Forelimb muscle (tissue), 1 donor: ENCODE data around the gene PDGFD. TPM values are rescaled to one million over a fixed set of nuclear protein-coding genes. Genes with fewer than 3 reads are reported as not detected.
A peak's percentile ranks its signal among the peaks of the same experiment; 100 is the strongest.

ENCODE experiments used
- DNase-seq: peaks from one replicate; pipeline ENCODE4 v3.0.0-alpha.2; 2013; ENCODE audit warnings: low read depth
- polyA plus RNA-seq: library from polyadenylated mRNA; unstranded; fragments of 120-200 nt; gene quantifications from one replicate; pipeline ENCODE4 v1.2.1, GENCODE V29; 2013; ENCODE audit not compliant: insufficient read length

PDGFD gene
- polyA plus RNA-seq = 16.5 TPM

DNA sequence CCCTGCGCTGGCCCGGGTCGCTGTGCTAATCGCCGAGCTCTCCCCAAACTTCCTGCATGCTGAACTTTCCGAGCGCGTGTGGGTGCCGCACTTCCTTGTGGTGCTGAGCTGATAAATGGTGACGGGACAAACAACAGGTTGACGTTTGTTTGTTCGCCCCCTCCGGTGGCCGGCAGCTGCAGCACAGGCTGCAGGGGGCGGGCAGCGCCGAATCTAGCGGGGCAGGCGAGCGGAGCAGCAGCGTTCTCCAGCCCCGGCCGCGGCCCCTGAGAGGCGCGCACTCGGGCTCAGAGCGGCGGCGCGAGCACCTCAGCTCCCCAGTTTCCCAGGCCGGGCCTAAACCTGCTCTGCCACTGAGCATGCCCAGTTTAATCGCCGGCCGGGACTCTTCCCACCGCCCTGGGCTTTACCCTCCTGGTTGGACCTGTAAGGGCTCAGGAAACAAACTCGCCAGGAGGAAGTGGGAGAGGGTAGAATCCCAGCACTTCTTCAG is at the start of gene PDGFD:
Gene PDGFD, minus strand, starts transcription at position 120 of the 493 bp plus-strand sequence.
- DNase-seq = peak; percentile 43

DNA sequence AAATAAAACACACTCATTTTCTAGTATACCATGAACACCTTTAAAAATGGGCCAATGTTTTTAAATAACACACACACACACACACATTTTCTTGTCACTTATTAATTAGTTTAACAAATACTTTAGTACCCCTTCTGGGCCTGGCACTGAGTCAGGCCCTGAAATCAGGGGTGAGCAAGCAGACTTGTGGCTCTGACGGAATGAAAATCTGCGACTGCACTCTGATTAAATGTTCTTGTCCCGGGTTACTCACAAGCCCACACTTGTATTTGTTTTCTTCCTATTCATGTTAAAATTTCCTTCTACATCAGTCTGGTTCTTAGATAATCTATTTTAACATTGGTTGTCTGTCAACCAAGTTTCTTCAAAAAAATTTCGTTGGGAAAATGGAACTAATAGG is 43.0 kb upstream of the PDGFD start:
- DNase-seq = no peak

DNA sequence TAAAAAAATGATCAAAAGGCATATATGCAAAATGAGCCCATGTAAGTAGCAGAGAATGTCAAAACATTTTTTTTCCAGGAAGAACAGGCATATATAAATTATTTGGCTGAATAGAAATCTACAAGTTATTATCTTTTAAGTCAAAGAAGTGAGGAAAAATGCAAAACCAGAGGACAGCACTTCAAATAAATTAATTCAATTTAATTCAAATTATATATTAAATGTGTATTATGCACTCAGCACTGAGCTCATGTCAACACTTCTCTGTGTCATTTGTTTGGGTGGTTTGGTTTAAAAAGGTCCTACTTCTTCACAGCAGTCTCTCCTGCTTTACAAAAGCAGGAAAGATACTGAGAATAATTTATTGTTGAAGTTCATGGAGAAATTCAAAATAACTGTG is 41.9 kb upstream of the PDGFD start:
- DNase-seq = no peak

DNA sequence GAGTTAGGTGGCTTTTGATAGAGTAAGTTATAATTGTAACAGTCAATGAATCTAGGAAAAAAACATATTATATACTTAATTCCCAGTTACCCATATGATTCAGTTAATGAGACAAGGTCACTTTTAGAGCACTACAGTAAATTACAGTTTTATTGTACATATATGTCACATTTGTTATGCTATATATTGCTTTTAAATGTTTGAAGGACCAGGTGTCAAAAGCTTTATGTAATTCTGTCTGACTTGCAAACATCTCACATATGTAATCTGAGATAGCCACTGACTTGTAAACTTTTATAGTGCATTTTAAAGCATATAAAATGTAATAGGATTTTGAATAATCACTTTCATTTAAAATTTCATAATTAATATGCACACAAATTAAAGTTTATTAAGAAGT is 36.7 kb upstream of the PDGFD start:
- DNase-seq = no peak

DNA sequence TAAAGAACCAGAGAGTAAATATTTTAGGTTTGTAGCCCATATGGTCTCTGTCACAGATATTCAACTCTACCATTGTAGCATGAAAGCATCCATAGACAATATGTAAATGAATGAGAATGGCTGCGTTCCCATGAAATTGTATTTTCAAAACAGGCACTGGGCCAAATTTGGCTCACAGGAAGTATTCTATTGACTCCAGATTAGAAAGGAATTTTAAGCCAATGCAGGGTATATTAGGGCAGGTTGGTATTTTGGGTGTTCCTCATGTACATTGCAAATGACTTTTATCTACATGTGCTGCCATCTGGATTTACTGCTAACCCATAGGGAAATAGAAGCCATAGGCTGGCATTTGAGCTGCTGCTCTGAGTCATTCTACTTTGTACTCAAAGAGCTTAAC is 35.1 kb upstream of the PDGFD start:
- no peak for DNase-seq

DNA sequence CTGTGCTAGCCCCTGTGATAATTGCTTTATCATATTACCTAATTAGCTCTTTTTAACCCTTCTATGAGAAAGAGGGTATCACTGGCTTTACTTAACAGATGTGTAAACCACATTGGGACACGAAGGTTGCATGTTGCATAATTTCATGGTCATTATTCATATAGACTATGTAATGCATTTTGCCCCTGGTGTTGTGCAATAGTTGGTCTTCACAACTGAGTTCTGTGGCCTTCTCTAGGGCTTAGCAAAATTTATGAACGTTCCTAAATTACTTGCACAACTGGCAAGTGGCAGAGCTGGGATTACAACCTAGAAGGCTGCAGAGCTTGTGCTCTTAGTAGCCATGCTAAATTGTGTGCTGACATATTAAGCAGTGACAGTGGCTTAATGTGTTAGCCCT is 34.6 kb upstream of the PDGFD start:
- DNase-seq = no peak

DNA sequence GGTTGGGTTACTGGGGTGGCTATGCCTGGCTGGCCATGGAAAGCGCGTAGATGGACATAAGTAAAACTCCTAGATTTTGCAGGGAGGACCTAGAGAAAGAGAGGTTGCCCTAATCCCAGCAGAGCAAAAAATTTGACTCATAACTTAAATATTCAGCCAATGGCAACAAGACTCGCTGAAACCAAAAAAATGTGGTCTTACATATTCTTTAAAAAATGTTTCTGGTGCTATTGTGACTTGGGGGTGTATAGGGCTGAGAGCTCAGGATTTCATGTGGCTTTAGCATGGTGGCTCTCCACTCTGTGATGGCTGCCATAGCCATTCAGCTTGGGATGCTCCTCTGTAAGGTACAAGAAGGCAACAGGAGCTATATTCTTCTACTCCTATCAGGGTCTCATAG is 27.2 kb upstream of the PDGFD start:
- no peak for DNase-seq

DNA sequence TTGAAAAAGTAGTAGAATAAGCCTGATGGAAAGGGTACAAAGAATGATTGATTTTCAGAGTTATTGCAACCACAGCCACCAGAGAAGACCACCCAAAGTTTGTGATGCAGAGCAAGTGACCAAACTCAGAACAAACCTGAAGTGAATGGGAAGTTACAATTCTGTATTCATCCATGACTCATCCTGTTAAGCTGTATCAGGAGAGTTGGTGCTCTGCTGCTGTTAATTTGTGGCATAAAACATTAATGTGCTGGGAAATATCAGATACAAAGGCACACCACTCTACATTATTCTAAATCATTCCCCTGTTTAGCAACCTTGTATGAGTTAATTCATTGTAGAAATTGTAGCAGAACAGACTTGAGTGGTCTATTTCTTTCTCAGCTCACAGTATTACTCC is 19.6 kb upstream of the PDGFD start:
- no peak for DNase-seq

DNA sequence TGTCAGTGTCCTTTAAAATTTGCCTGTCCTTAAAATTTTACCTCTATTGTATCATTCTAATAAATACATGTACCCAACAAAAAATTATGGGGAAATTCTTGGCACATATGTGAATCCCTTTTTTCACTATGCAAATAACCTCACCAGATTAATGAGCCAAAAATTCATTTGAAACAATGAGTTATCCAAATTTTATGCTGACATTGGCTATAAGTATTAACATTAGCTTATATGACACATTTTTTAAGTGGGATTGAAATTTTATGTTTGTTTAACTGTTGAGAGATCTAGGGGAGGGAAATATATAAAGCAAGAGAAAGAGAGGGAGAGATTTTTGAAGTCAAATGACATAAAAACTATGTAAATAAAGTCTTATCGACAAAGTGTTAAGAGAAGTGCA is 11.8 kb upstream of the PDGFD start:
- no peak for DNase-seq

DNA sequence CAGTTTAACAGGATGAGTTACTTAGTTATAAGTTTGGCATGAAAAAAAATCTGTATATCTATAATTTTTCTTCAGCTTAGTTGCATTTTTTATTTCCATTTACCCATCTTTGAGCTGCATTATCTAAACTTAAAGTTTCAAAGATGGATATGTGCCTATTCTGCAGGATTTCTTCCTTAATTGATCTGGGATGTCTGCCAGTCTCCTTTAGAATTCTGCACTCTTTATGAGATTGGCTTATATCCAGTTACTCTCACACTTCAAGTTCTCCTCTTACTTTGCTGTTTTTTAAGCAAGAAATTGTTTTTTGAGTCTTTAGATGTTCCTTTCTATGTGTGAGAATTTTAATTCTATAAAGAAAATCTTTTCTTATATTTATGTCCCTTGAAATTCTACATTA is 5.1 kb upstream of the PDGFD start:
- DNase-seq = no peak

DNA sequence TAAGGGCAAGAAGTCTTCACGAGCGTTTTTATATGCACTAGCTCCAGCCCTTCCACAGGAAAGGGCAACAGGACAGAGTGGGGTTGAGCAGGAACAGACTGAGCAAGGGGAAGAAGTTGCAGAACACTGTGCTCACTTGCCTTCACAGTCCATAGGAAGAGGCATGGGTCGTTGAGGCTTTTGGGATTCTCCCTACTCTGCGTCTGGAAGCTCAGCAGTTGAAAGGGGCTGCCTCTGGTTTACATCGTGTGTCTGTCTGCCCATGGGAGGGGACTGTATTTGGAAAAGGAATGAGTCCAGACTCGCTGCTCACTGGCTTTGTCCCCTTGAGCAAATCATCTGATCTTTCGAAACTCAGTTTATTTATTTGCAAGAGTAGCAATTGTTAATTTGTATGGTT is 1.1 kb upstream of the PDGFD start:
- no peak for DNase-seq

DNA sequence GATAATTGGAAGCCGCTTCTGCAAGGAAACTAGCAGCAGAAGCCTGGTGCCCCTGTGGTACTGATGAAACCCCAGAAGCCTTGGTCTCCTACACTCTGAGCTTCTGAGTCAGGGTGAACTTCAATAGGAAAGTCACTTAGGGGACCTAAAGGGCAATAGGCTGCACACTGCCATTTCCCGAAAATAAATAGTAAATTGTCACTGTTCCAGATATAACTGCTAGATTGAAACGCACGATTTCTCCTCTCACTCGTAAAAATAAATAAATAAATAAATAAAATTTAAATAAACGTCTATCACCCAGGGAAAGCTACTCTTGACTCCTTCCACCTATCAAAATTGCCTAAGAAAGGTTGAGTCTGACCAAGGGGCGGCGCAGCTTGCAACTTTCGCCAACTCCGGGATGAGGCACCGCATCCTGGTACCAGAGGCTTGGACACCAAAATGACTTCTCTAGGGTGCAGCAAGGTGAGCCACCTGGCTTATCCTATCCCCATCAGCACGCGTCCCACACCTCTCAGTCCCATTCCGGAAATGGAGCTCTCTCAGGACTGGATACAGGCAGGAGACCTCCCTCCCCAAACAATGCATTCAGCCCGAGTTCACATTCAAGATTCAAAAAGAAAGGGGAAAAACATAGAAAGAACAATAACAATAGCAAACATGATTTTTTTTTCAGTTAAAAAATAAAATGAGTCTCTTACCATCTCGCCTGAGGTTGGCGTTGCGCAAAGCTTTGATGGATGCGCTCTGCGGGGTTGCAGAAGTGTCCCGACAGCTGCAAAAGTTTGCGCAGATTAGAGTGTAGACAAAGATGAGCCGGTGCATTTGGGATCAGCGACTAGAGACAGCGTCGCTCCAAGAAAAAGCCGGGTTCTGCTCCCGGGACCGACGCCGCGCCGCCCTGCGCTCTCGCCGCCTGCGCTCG is 583 bp downstream of the PDGFD start:
- peak; percentile 19 for DNase-seq

DNA sequence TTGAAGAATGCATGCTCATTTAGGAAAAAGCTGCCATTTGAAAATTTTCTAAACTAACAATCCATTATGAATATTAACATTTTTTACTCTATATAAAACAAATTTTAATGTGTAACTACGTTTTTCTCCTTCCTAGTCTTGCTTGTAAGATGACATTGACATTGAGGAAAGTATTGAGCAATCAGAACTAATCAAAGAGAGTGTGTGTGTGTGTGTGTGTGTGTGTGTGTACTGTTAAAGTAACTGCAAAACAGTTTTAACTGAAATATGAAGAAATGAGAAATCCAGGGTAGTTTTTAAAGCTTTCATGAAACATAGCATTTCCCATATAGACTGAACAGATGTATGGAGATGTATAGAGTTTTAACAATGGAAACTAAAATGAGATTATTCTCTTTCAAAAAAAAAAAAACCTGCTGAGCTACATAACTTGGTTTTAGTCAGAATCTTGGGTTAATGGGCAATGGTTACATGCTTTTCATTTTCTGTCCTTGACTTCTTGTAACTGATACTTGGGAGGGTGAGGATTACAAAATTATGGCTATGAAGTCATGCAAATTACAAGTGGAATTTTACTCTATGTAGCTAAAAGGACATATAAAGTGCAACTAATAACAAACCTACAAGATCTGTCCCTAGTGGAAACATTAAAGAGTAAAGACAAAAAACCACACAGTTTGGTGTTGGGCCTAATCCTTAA is 2.0 kb downstream of the PDGFD start:
- DNase-seq = no peak

DNA sequence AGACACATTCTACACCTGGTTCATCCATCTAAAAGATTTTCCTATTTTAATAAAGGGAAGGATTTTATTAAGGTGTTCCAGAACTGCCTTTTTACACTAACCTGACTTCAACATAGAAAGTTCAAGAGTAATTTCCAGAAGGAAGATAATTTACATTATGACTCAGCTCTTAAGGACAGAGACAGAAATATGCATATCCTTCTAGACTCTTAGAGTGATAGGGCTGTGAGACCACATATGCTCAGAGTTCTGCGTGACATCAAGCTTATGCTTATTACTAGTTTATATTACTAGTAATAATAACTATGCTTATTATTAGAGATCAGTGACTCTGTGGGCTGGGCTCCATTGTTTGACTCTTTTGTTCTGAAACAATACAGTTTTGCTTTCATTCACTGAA is 4.6 kb downstream of the PDGFD start:
- no peak for DNase-seq

DNA sequence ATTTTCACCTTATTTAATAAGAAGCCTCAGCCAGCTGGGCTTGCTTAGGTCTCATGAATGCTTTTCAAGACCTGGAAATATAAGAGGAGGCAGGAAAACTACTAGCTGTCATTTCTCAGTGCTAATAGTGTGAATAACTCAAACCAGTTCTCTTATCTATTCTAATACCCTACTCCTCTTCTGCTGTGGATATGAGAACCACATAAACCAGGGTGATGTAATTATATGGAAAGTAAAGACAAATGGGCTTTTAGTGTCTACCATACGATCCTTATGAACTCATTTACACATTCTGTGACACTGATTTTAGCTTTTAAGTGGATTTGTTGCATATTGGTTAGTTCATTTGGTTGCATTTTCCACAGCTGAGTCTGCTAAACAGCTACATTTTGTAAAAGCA is 8.6 kb downstream of the PDGFD start:
- DNase-seq = no peak

DNA sequence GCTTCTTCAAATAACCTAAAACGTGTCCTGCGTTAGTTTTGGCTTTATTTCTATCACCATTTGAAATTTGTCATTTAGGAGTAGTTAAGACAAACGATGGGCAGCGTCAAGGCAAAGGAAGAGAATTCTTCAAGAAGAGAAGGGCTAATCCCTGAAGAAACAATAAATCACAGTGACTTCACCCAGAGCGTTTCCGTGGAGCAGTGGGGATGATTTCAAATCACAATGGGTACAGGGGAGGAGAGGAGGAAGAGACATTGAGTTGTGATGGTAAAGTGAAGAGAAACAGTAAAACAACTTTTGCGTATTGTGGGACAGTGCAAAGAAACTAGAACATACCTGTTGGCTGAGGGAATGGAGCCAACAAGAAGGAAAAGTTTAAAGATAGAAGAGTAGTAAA is 9.7 kb downstream of the PDGFD start:
- no peak for DNase-seq

DNA sequence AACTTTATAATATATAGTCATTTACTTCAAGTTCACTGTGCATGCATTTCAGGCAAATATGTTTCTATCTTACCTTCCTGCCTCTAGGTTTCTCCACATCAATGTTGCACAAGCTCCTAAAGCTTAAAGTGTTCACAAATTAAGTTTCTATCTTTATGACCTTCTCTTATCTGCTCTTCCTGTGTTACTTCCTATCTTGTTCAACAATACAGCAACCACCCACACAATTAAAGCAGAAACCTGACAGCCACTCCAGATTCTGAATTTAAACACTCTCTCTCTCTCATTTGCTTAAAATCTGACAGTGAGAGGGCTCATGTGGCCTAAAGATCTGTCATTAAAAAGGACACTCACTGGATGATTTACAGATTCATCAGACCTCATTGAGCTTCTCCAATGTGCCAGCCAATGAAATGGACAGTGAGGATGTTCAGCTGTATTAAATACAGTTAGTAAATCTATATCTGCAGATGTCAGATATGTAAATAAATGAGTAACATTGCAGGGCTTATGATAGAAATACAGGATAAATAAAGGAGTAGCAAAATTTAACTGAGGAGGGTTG is 10.9 kb downstream of the PDGFD start:
- no peak for DNase-seq

DNA sequence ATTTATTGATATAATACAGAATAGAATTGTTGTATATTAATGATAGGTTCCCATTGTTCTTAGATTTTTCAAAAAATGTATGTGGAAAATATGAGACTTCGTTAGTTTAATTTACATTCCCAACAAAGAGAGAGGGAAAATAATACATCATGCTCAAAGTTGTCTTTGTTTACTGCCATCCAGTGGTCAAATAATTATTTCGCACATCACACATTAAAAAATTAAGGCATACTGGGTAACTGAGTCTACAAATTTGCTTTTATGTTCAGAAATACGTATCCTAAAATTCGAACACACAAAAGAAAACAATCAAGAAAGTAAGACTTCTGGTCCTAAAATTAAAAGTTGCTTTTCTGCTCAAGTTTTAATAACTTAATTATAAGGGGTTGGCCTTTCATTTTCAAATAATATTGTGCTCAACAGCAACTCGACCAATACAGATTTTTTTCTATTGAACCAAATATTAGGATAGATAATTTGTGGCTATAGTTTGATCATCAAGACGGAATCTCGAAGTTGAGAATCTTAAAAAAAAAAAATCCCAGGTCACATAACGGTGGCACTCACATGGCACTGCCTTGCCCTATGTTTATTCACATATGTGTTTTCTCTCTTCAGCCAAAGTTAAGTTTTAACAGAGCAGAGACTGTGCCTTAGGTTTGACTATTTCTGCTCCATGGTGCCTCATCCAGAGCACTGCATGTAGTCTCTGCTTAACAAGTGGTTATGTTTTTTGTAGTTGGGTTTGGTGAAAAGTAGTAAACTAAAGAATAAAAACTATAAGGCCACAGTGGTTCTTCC is 12.3 kb downstream of the PDGFD start:
- no peak for DNase-seq

DNA sequence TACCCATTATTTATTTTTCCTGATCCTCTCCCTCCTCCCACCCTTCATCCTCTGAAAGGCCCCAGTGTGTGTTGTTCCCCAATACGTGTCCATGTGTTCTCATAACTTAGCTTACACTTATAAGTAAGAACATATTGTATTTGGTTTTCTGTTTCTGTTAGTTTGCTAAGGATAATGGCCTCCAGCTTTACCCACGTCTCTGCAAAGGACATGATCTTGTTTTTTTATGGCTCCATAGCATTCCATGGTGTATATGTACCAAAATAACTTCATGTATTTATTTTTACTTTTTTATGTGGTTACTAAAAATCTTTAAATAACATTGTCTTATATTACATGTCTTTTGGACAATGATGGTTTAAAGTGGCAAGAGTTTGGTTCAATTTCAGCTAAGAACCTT is 15.2 kb downstream of the PDGFD start:
- no peak for DNase-seq

DNA sequence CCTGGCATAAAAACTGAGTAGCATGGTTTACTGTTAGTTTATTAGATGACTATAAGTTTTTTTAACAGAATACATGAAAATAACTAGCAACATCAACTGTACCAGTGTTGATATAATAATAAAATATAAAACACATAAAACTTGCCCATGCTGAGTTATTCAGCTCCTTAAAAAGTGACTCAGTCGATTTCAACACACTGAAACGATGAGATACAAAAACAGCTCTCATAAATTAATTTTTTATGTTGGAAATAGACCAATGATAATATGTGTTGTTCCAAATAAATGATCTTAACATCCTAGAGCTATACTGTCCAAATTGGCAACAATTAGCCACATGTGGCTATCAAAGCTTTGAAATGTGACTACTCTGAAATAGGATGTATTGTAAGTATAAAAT is 15.9 kb downstream of the PDGFD start:
- no peak for DNase-seq

DNA sequence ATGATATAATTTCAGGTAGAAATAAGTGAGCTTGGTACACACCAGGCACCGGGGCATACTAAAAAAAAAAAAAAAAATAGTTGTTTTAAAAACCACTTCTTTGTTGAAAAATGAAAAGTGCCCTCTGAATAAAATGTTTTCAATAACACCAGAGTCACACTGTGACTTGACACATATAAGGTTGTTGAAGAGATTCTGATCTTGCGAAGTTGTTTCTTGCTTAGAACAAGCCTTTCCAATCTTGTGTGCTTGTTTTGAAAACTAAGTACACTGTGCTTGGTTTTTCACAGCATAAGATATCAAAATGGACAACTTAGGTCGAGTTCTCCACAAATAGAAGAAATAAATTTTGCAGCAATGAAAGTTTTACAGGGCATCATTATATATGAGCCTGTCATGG is 17.0 kb downstream of the PDGFD start:
- no peak for DNase-seq

DNA sequence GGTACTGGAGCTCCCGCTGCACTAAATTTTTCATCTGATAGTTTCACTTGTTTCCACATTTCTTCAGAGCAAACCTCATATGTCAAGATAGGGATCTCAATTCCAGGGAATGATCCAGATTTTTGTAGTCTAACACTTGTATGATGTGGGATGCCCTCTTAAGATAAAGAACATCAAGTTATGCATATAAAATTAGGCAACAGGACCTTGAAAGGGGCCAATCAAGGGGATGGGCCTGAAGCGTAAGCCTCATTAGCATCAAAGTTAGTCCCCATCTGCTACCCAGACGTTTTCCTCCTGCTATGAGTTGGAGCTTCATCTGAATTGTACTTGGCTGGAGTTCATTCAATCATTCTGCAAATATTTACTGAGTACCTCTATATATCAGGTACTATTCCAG is 17.5 kb downstream of the PDGFD start:
- no peak for DNase-seq
